RKO (cell line): ENCODE measurements around the gene CCDC201.
A peak's percentile ranks its signal among the peaks of the same experiment; 100 is the strongest.

Experiments used
- DNase-seq: peaks from one replicate; pipeline ENCODE4 v3.0.0-alpha.2; 2016; ENCODE audit warnings: low spot score

Gene CCDC201

GRCh38 chr7:45893374-45893995 is 20.6 kb upstream of the CCDC201 start:
- DNase-seq: no peak

- DNase-seq: no peak
These were observed 19.6 kb upstream of the CCDC201 start for GRCh38 chr7:45892407-45893035.

GRCh38 chr7:45891462-45892402 is 18.9 kb upstream of the CCDC201 start:
- no peak for DNase-seq

- DNase-seq: peak; percentile 34
These were observed 18.1 kb upstream of the CCDC201 start for GRCh38 chr7:45890902-45891461.

DNA sequence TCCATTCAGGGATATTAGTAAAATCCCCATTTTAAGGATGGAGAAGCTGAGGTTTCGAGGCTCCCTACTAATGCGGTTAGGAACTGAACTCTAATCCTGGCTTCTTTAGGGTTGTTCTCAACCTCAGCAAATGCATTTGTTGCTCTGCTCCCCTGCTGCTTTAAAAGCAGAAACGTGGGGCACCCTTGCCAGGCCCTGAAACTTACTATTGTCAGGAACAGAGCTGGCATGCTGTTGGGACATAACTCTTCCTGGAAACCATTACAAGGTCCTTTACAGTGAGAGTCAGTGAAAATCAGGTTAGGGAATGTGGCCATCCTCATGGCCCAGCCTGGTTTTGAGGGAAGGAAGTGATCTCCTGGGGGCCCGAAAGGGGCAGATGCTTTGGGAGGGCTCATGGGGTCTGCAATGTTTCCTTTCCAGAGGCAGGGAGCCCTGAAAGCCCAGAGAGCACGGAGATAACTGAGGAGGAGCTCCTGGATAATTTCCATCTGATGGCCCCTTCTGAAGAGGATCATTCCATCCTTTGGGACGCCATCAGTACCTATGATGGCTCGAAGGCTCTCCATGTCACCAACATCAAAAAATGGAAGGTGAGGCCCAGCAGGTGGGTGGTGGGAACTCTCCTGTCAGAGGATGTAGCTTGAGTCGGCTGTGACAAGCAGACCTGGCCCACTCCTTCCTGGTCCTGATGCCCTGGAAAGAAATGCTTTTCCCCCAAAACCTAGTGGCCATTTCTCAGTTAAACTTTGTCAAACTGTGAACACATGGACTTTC is 17.4 kb upstream of the CCDC201 start:
- DNase-seq: no peak

DNA sequence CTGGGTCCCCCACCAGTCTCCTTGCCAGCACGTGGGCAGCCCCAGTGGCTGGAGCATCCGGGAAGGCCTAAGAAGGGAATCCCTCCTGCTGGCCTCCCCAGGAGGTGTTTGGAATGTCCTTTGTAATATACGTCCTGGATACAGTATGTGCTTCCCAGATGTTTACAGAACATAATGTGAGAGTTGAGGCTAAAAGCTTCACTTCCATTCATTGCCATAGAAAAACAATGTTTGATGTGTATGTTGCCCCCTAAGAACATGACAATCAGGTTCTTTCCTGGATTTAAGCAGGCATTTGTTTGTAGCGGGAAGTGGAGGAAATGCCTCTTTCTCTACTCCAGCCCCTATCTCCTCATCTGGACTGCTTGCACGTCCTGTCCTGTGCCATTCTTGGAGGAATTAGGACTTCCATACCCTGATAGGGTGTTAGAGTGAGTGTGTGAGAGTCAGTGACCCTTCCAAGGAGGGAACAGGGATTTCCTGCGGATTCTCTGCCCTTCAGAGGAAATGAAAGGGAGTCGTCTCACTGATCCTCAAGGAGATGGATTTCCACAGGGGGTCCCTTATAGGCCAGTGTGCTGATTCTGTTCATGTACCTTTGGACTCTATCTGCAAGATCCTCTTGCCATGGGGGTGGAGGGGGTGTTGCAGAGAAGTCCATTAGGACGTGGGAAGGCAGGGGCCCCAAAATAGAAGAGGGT is 16.6 kb upstream of the CCDC201 start:
- DNase-seq: no peak

GRCh38 chr7:45888993-45889366 is 16.1 kb upstream of the CCDC201 start:
- no peak for DNase-seq

DNA sequence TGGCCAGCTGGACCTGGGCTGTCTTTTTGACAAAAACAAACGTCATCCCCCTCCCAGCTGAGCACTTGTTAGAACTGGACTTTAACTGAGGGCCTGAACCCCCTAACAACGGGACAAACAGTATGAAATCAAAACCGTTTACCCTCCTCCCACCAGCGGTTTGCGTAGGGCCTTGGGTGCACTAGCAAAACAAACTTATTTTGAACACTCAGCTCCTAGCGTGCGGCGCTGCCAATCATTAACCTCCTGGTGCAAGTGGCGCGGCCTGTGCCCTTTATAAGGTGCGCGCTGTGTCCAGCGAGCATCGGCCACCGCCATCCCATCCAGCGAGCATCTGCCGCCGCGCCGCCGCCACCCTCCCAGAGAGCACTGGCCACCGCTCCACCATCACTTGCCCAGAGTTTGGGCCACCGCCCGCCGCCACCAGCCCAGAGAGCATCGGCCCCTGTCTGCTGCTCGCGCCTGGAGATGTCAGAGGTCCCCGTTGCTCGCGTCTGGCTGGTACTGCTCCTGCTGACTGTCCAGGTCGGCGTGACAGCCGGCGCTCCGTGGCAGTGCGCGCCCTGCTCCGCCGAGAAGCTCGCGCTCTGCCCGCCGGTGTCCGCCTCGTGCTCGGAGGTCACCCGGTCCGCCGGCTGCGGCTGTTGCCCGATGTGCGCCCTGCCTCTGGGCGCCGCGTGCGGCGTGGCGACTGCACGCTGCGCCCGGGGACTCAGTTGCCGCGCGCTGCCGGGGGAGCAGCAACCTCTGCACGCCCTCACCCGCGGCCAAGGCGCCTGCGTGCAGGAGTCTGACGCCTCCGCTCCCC is 15.5 kb upstream of the CCDC201 start, which contains the start of gene IGFBP1:
TSS of gene IGFBP1 (plus strand) at position 304 of the 808 bp plus-strand sequence. CDS start at position 469, 165 bp downstream.
- no peak for DNase-seq

GRCh38 chr7:45886931-45887667 is 14.2 kb upstream of the CCDC201 start:
- no peak for DNase-seq

DNA sequence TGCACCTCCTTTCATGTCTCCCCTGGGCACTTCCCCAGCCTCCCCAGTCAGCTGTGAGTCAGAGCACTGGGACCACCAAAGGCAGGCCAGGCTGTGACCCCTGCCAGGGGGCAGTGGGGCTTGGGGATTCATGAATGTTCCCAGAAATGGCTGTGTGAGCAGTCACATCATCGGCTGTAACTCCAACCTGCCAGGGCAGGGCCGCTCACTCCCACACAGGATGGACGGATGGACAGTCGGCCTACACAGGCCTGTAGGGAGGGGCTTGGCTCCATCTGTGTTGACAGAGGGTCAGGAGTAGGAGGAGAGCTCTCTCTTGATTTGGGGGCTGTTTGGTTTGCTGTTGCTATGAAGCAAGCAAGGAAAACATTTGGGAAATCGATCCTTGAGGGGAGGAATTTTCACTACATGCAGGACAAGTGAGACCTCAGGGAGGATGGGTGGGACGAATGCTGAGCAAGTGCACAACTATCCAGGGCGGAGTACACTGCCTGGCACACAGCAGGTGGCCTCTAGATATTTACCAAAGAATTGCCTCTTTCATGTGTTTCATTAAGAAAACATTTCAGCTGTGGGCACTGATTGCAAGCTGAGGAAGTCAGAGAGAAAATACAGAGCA is 12.5 kb upstream of the CCDC201 start:
- DNase-seq: no peak

GRCh38 chr7:45884136-45884535 is 11.3 kb upstream of the CCDC201 start:
- DNase-seq: no peak

GRCh38 chr7:45882465-45882810 is 9.6 kb upstream of the CCDC201 start:
- no peak for DNase-seq

- no peak for DNase-seq
These were observed 9.0 kb upstream of the CCDC201 start for GRCh38 chr7:45881759-45882464.

DNA sequence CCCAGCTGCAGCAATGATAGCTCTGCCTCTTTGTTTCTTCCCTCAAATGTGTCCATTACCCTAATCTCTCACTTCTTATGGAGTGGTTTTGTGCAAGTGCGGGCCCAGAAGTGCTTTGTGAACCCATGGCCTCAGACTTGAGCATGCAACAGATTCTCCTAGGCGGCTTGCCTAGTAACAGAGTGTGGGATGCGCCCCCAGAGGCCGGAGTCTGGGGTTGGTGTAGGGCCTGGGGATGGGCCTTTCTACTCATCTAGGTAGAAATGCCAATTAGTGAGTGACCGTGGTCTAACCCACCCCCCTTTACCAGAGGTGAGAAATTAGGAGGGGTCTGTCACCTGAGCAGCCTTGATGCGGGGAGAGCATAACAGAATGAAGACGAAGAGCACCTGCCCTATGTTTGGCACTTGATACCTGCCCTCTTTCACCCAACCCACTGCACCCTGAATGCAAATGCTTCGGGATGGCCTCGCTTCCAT is 8.4 kb upstream of the CCDC201 start:
- DNase-seq: no peak

GRCh38 chr7:45880433-45880860 is 7.6 kb upstream of the CCDC201 start:
- DNase-seq: no peak

DNA sequence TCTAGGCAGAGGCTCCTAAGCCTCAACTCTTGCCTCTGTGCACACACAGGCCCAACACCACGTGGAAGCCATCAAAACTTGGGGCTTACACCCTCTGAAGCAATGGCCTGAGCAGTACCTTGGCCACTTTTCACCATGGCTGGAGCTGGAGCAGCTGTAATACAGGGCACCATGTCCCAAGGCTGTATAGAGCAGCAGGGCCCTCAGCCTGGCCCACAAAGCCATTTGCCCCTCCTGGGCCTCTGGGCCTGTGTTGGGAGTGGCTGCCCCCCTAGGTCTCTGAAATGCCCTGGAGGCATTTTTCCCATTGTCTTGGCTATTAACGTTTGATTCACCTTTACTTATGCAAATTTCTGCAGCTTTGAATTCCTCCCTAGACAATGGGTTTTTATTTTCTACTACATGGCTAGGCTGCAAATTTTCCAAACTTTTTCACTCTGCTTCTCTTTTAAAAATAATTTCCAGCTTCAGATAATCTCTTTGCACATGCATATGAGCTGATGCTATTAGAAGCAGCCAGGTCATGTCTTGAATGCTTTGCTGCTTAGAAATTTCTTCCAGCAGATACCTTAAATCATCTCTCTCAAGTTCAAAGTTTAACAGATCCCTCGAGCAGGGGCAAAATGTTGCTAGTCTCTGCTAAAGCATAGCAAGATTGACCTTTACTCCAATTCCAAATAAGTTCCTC is 5.7 kb upstream of the CCDC201 start:
- DNase-seq: no peak

GRCh38 chr7:45876519-45876918 is 3.6 kb upstream of the CCDC201 start:
- DNase-seq: no peak
